ENCODE results near the gene DPP8.
"Not testable (repeated sequence)": the region's sequence is repeated elsewhere in the genome, so short reads cannot be mapped to it uniquely, and the experiment has no call there.

DPP8 gene

GRCh38 chr15:65400760-65401610, 116.5 kb downstream of the DPP8 start:
- peak; percentile 93 for DNase-seq

- DNase-seq: peak; percentile 43
Measured at GRCh38 chr15:65399997-65400396, 117.5 kb downstream of the DPP8 start.

GRCh38 chr15:65399001-65399706, 118.3 kb downstream of the DPP8 start:
- peak; percentile 24 for DNase-seq

- not testable (repeated sequence) for DNase-seq
Measured at GRCh38 chr15:65398486-65398885, 119.0 kb downstream of the DPP8 start.

- no peak for DNase-seq
Measured at GRCh38 chr15:65396965-65397317, 120.5 kb downstream of the DPP8 start.

GRCh38 chr15:65396283-65396964, 121.1 kb downstream of the DPP8 start:
- no peak for DNase-seq

- no peak for DNase-seq
Measured at GRCh38 chr15:65395567-65396202, 121.8 kb downstream of the DPP8 start.

GRCh38 chr15:65394936-65395335, 122.6 kb downstream of the DPP8 start:
- no peak for DNase-seq

GRCh38 chr15:65394280-65394789, 123.2 kb downstream of the DPP8 start:
- DNase-seq: no peak

GRCh38 chr15:65393557-65393956, 123.9 kb downstream of the DPP8 start:
- DNase-seq: no peak

GRCh38 chr15:65393091-65393490, 124.4 kb downstream of the DPP8 start:
- no peak for DNase-seq

Measured in NCI-H2171 treated with DMSO at 0.1 percent for 48 hours (cell line).